CD4-positive, alpha-beta T cell treated with Interferon alpha-2 for 1 hour (primary cell): ENCODE results near the gene RIMS4.
"Not testable (repeated sequence)": the region's sequence is repeated elsewhere in the genome, so short reads cannot be mapped to it uniquely, and the experiment has no call there.

Experiments used
- DNase-seq, 2 donors: peaks; one replicate each; pipeline ENCODE4 v3.0.0-alpha.2; 2020 to 2022

RIMS4 gene

GRCh38 chr20:44790638-44791393 lies 19.5 kb downstream of the RIMS4 start:
- DNase-seq, result no peak

GRCh38 chr20:44788706-44789456 lies 21.5 kb downstream of the RIMS4 start:
- no peak for DNase-seq

GRCh38 chr20:44787299-44787698 lies 23.0 kb downstream of the RIMS4 start:
- DNase-seq, result no peak

GRCh38 chr20:44785768-44786167 lies 24.6 kb downstream of the RIMS4 start:
- no peak for DNase-seq

- no peak for DNase-seq
Observed at GRCh38 chr20:44784688-44785087, 25.7 kb downstream of the RIMS4 start.

GRCh38 chr20:44781791-44782190 lies 28.6 kb downstream of the RIMS4 start:
- no peak for DNase-seq

GRCh38 chr20:44781118-44781517 lies 29.2 kb downstream of the RIMS4 start:
- no peak for DNase-seq

GRCh38 chr20:44780226-44780625 lies 30.1 kb downstream of the RIMS4 start:
- peak in 1 of 2 donors; percentile 7 for DNase-seq

- no peak for DNase-seq
Observed at GRCh38 chr20:44776980-44777379, 33.4 kb downstream of the RIMS4 start.

- DNase-seq, result no peak
Observed at GRCh38 chr20:44773070-44773829, 37.1 kb downstream of the RIMS4 start.

- DNase-seq, result no peak
Observed at GRCh38 chr20:44772636-44773035, 37.7 kb downstream of the RIMS4 start.

GRCh38 chr20:44771172-44771535 lies 39.2 kb downstream of the RIMS4 start:
- DNase-seq, result no peak

- no peak for DNase-seq
Observed at GRCh38 chr20:44770484-44771171, 39.7 kb downstream of the RIMS4 start.

- DNase-seq, result no peak
Observed at GRCh38 chr20:44769481-44769863, 40.9 kb downstream of the RIMS4 start.

GRCh38 chr20:44768854-44769480 lies 41.4 kb downstream of the RIMS4 start:
- DNase-seq, result no peak

GRCh38 chr20:44768256-44768655 lies 42.1 kb downstream of the RIMS4 start:
- no peak for DNase-seq

- DNase-seq, result no peak
Observed at GRCh38 chr20:44765701-44766347, 44.5 kb downstream of the RIMS4 start.

GRCh38 chr20:44765091-44765490 lies 45.3 kb downstream of the RIMS4 start:
- DNase-seq, result no peak

GRCh38 chr20:44763798-44764197 lies 46.5 kb downstream of the RIMS4 start:
- not testable (repeated sequence) for DNase-seq

GRCh38 chr20:44762466-44763140 lies 47.7 kb downstream of the RIMS4 start:
- no peak for DNase-seq

GRCh38 chr20:44761423-44761822 lies 48.9 kb downstream of the RIMS4 start:
- DNase-seq, result no peak
